Ovary (tissue), 9 donors: ENCODE measurements around the gene ERBIN. TPM values are rescaled to one million over a fixed set of nuclear protein-coding genes. Genes with fewer than 3 reads are reported as not detected.
"Not testable (repeated sequence)": the region's sequence is repeated elsewhere in the genome, so short reads cannot be mapped to it uniquely, and the experiment has no call there.

Source experiments
- DNase-seq, 5 donors: peaks; one replicate each; pipeline ENCODE4 v3.0.0-alpha.2; 2019 to 2020
- H3K27ac ChIP-seq, 2 donors: fragments of 200-600 bp; one replicate each; pipeline versions ENCODE4 v1.5.1 to v1.8.0; 2019 to 2022
- H3K27me3 ChIP-seq: fragments of 200-600 bp; one replicate; pipeline ENCODE4 v1.8.0; 2022
- H3K36me3 ChIP-seq: fragments of 200-600 bp; sonication (generic); one replicate; pipeline ENCODE4 v1.5.1; 2019
- H3K4me1 ChIP-seq: one replicate; pipeline ENCODE4 v1.8.1; 2013; ENCODE audit warnings: mild to moderate bottlenecking, moderate library complexity; ENCODE audit not compliant: insufficient read depth
- H3K4me3 ChIP-seq: fragments of 200-600 bp; sonication (generic); one replicate; pipeline ENCODE4 v1.5.1; 2017
- H3K9me3 ChIP-seq, 2 donors: fragments of 200-600 bp in 1 of 2; sonication (generic) in 1 of 2; one replicate each; pipeline versions ENCODE4 v1.5.1 to v1.8.1; 2013 to 2019; ENCODE audit warnings: mild to moderate bottlenecking in 1 of 2, moderate library complexity in 1 of 2
- EP300 ChIP-seq: sonication (generic); formaldehyde crosslinking; IDR thresholded peaks from one replicate; pipeline ENCODE4 v1.6.1; 2017; ENCODE audit warnings: antibody characterized with exemption
- POLR2A ChIP-seq: fragments of 450-650 bp; IDR thresholded peaks from one replicate; pipeline ENCODE4 v1.6.1; 2017; ENCODE audit warnings: antibody characterized with exemption, mild to moderate bottlenecking, moderate library complexity
- WGBS, 3 donors: extraction: QIAGEN DNeasy Blood & Tissue Kit in 1 of 3; methylation state at CpG; one replicate each; pipeline versions ENCODE4 v1.1.5 to v1.1.7; 2013 to 2017; 5-methylcytosine and 5-hydroxymethylcytosine counted together
- intact Hi-C, 4 donors: fragments of 100-400 bp; cut with DNase I; formaldehyde crosslinking; loops; one replicate each; pipeline versions ENCODE4 v1.11.0 to v1.15.1; 2022 to 2023
- polyA plus RNA-seq, 2 donors: library from polyadenylated mRNA; stranded (reverse); fragments of 200-250 nt in 1 of 2; fragments of 350-450 nt in 1 of 2; fragmentation: Illumina TruSeq in 1 of 2; extraction: RNeasy Lipid Tissue Mini Kit (QIAGEN cat#74804) in 1 of 2; gene quantifications; one replicate each; pipeline ENCODE4 v1.2.3, GENCODE V29; 2013 to 2014
- total RNA-seq, 7 donors: library from RNA; depleted of rRNA in 2 of 7; stranded (reverse); fragments of >200 nt in 2 of 7; fragmentation: NEBNext Ultra II Directional in 3 of 7; extraction: Animal tissue kit (Norgen Biotek cat#: 25700) in 3 of 7; gene quantifications; one replicate each; pipeline versions ENCODE4 v1.1.0 to v1.2.4, GENCODE V29; 2016 to 2023
- TF ChIP-seq, protein P1 (sequence below), 3 donors: fragments of 450-650 bp in 2 of 3; fragments of 200-600 bp in 1 of 3; IDR thresholded peaks; one replicate each; pipeline versions ENCODE4 v1.5.1 to v1.8.0; 2016 to 2022; ENCODE audit warnings: antibody characterized with exemption in 3 of 3, mild to moderate bottlenecking in 1 of 3
- donor health status: DM: no; HTN: no; CAD: no; lungs with moderate emphysema.
- donor health status: DM: no; HTN: no; CAD: no.
- donor health status: Bipolar disorder and iron deficiency.
- donor health status: DM: yes; HTN: yes; CAD: no.
- donor health status: DM: no; HTN: no; CAD: no.
- donor health status: DM: yes; HTN: yes; CAD: no.

The ERBIN gene
- total and polyA plus RNA-seq, 9 donors: 20.2 to 67.9 (median 57.5) TPM

GRCh38 chr5:65954200-65954599 is 27.8 kb downstream of the ERBIN start:
- H3K27ac ChIP-seq: no peak overlapping the region
- WGBS, 3 donors: 77 to 89% (median 83%) methylated on average over 3 of the region's 3 CpGs
- TF ChIP-seq, protein P1, sequence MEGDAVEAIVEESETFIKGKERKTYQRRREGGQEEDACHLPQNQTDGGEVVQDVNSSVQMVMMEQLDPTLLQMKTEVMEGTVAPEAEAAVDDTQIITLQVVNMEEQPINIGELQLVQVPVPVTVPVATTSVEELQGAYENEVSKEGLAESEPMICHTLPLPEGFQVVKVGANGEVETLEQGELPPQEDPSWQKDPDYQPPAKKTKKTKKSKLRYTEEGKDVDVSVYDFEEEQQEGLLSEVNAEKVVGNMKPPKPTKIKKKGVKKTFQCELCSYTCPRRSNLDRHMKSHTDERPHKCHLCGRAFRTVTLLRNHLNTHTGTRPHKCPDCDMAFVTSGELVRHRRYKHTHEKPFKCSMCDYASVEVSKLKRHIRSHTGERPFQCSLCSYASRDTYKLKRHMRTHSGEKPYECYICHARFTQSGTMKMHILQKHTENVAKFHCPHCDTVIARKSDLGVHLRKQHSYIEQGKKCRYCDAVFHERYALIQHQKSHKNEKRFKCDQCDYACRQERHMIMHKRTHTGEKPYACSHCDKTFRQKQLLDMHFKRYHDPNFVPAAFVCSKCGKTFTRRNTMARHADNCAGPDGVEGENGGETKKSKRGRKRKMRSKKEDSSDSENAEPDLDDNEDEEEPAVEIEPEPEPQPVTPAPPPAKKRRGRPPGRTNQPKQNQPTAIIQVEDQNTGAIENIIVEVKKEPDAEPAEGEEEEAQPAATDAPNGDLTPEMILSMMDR (IDR thresholded peaks at IDR 0.05): no peak
- no peak for TF ChIP-seq POLR2A
- no peak for TF ChIP-seq EP300

GRCh38 chr5:65955746-65956145 is 29.4 kb downstream of the ERBIN start:
- DNase-seq: no peak
- no peaks in the 10 kb centered on the region for H3K36me3 ChIP-seq
- TF ChIP-seq, protein P1 (IDR thresholded peaks at IDR 0.05): no peak
- no peak for TF ChIP-seq POLR2A
- TF ChIP-seq EP300: no peak
- no peak overlapping the region for H3K4me3 ChIP-seq
- no peaks in the 10 kb centered on the region for H3K27me3 ChIP-seq
- no peaks in the 10 kb centered on the region for H3K9me3 ChIP-seq
- intact Hi-C loops: no loop called here
- H3K4me1 ChIP-seq: peaks cover 5% of the 10 kb centered on the region
- WGBS, 3 donors: 82 to 89% (median 86%) methylated on average over 3 of the region's 3 CpGs
- H3K27ac ChIP-seq: no peak overlapping the region

More at GRCh38 chr5:65954200-65954599, 27.8 kb downstream of the ERBIN start:
- DNase-seq: no peak
- Histone ChIP-seq H3K27me3 (no peaks in the 10 kb centered on the region), H3K36me3 (no peaks in the 10 kb centered on the region), H3K9me3 (no peaks in the 10 kb centered on the region), H3K4me3 (no peak overlapping the region), H3K4me1 (peaks cover 5% of the 10 kb centered on the region)
- intact Hi-C loops: no loop called here

DNA sequence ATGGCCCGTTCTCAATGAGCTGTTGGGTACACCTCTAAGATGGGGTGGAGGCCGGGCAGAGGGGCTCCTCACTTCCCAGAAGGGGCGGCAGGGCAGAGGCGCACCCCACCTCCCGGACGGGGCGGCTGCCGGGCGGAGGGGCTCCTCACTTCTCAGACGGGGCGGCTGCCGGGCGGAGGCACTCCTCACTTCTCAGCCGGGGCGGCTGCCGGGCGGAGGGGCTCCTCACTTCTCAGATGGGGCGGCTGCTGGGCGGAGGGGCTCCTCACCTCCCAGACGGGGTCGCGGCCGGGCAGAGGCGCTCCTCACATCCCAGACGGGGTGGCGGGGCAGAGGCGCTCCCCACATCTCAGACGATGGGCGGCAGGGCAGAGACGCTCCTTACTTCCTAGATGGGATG is 31.3 kb downstream of the ERBIN start:
- H3K36me3 ChIP-seq, DNase-seq, H3K4me3 ChIP-seq, H3K9me3 ChIP-seq, H3K27me3 ChIP-seq, H3K27ac ChIP-seq, H3K4me1 ChIP-seq, intact Hi-C loops: not testable (repeated sequence)
- WGBS, 3 donors: 96 to 97% (median 97%) methylated on average over 30 of the region's 30 CpGs

DNA sequence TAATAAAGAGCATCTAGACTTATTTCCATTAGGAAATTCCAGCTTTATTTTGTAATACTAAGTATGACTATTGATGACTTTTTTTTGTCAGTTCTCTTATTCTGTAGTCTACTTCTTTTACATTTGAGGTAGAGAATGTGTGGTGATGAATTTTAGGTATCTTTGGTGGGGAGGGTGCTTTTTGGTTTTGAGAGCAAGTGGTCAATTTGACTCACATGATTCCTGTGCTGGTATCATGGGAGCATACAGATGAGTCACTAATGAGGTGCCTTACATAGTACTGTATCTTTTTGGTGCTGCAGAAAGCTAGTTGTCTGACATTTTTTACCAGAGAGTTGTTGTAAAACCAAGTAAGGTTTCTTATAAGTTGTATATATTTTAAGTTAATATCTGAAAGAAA is 35.3 kb downstream of the ERBIN start:
- no peak for TF ChIP-seq POLR2A
- TF ChIP-seq, protein P1 (IDR thresholded peaks at IDR 0.05): no peak
- DNase-seq: no peak
- Histone ChIP-seq H3K27me3 (no peaks in the 10 kb centered on the region), H3K9me3 (no peaks in the 10 kb centered on the region), H3K36me3 (no peaks in the 10 kb centered on the region), H3K4me3 (no peak overlapping the region), H3K27ac (no peak overlapping the region), H3K4me1 (peaks cover 6% of the 10 kb centered on the region)
- intact Hi-C loops: no loop called here

DNA sequence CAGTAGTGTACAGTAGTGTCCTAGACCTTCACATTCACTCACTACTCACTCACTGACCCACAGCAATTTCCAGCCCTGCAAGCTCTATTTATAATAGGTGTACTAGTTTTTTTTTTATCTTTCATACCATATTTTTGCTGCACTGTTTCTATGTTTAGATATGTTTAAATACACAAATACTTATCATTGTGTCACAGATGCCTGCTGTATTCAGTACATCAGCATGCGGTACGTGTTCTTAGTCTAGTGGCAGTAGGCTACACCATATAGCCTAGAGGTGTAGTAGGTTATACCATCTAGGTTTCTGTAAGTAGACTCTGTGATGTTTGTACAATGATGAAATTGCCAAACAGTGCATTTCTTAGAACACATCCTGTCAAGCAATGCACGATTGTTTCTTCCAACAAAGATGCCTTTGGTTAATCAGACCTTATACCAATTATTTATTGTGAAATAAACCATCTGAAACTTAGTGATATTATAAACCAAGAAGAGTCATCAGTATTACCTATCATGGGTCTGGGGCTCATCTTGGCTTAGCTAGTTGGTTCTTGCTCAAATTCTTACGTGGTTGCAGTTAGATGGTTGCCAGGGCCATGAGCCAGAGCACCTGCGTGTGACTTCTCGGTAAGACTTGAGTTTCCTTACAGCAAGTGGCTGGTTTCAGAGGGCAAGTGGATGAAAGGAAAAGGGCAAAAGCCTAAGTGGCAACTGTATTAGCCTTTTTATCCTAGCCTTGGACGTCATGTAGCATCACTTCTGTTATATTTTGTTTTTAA is 41.1 kb downstream of the ERBIN start:
- no peak for DNase-seq
- H3K27me3 ChIP-seq: no peaks in the 10 kb centered on the region
- TF ChIP-seq, protein P1 (IDR thresholded peaks at IDR 0.05): no peak
- TF ChIP-seq POLR2A (no peak), EP300 (no peak)
- H3K4me1 ChIP-seq: peaks cover 10% of the 10 kb centered on the region
- intact Hi-C loops: no loop called here
- H3K27ac ChIP-seq: no peak overlapping the region
- 84 to 86% (median 84%) methylated on average over 7 of the region's 7 CpGs for WGBS, 3 donors
- no peak overlapping the region for H3K4me3 ChIP-seq
- H3K9me3 ChIP-seq: no peaks in the 10 kb centered on the region
- no peaks in the 10 kb centered on the region for H3K36me3 ChIP-seq
